KMS-11 (cell line): ENCODE results near the gene KRTAP10-9.

Experiments
- H2AFZ ChIP-seq: fragments of 200-600 bp; sonication (generic); 2 replicates; pipeline ENCODE4 v1.6.1; 2016; ENCODE audit warnings: antibody characterized with exemption, mixed run types, low read depth
- H3K27ac ChIP-seq: fragments of 200-600 bp; sonication (generic); 2 replicates; pipeline ENCODE4 v1.6.1; 2016; ENCODE audit warnings: mild to moderate bottlenecking, mixed run types
- H3K27me3 ChIP-seq: fragments of 200-600 bp; sonication (generic); 2 replicates; pipeline ENCODE4 v1.6.1; 2017; ENCODE audit warnings: mild to moderate bottlenecking, low read depth, mixed run types, moderate library complexity; ENCODE audit not compliant: insufficient read depth
- H3K36me3 ChIP-seq: fragments of 200-600 bp; sonication (generic); 2 replicates; pipeline ENCODE4 v1.6.1; 2017; ENCODE audit warnings: mild to moderate bottlenecking, mixed run types; ENCODE audit not compliant: insufficient read depth
- H3K4me1 ChIP-seq: fragments of 200-600 bp; sonication (generic); 2 replicates; pipeline ENCODE4 v1.6.1; 2016; ENCODE audit warnings: mild to moderate bottlenecking, low read depth, mixed run types; ENCODE audit not compliant: poor library complexity, severe bottlenecking
- H3K4me2 ChIP-seq: fragments of 200-600 bp; sonication (generic); 2 replicates; pipeline ENCODE4 v1.7.0; 2016; ENCODE audit warnings: mild to moderate bottlenecking, mixed run types
- H3K4me3 ChIP-seq: fragments of 200-600 bp; sonication (generic); IDR thresholded peaks from 2 replicates; pipeline ENCODE4 v1.6.1; 2017; ENCODE audit warnings: low read depth, low read length, mixed read lengths; ENCODE audit not compliant: insufficient read depth
- H3K79me2 ChIP-seq: fragments of 200-600 bp; sonication (generic); 2 replicates; pipeline ENCODE4 v1.6.1; 2016; ENCODE audit warnings: low read depth, mixed run types; ENCODE audit not compliant: insufficient read depth
- H3K9ac ChIP-seq: fragments of 200-600 bp; sonication (generic); 2 replicates; pipeline ENCODE4 v1.6.1; 2016; ENCODE audit warnings: mild to moderate bottlenecking, mixed run types
- H4K20me1 ChIP-seq: fragments of 200-600 bp; sonication (generic); 2 replicates; pipeline ENCODE4 v1.6.1; 2016; ENCODE audit warnings: mild to moderate bottlenecking, mixed run types; ENCODE audit not compliant: insufficient read depth
- TF ChIP-seq, protein P1 (sequence below): fragments of 200-600 bp; sonication (generic); conservative IDR thresholded peaks from 2 replicates; pipeline ENCODE4 v1.6.1; 2017; ENCODE audit warnings: low read depth, mild to moderate bottlenecking, antibody characterized with exemption, low read length, moderate library complexity, mixed read lengths

The KRTAP10-9 gene

DNA sequence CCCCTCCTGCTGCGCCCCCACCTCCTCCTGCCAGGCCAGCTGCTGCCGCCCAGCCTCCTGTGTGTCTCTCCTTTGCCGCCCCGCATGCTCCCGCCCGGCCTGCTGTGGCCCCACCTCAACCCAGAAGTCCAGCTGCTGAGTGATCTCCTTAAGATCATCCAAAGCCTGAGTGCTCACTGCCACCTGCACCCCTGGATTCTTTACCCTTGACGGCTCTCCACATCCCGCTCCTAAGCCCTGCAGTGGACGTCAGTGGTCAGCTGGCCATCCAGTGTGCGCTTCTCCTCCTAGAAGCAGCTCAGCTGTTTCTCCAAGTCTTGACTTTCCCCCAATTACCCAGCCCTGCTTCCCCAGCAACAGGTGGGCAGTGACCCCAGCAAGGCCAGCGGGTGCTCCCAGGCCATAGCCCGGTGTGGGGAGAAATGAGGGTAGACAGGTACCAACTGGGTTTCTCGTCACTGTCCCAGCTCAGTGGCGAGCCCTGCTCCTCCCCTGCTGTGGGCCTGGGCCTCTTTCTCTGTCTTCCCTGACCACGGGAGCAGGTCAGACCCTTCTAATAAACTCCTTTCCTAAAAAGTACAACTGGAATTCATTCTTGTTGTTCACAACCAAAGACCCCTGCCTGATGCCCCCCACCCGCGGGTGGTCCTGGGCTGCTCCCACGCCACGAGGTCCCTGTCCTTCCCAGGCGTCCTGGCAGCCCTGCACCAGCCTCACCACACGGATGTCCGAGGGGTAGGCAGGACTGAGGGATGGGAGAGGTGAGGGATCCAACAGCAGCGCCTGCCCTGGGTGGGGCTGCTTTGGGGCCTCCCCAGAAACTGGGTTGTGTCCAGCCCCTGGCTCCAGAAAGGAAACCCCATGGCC, 25.1 kb upstream of the KRTAP10-9 start:
- no peaks in the 10 kb centered on the region for H3K36me3 ChIP-seq
- no peaks in the 10 kb centered on the region for H4K20me1 ChIP-seq
- no peak overlapping the region for H3K4me2 ChIP-seq
- H3K4me3 ChIP-seq: no peak overlapping the region
- no peaks in the 10 kb centered on the region for H3K4me1 ChIP-seq
- H3K27me3 ChIP-seq: peaks cover 51% of the 10 kb centered on the region; the same call in 1 of the 2 replicates
- H3K9ac ChIP-seq: no peak overlapping the region
- no peak overlapping the region for H3K27ac ChIP-seq
- TF ChIP-seq, protein P1, sequence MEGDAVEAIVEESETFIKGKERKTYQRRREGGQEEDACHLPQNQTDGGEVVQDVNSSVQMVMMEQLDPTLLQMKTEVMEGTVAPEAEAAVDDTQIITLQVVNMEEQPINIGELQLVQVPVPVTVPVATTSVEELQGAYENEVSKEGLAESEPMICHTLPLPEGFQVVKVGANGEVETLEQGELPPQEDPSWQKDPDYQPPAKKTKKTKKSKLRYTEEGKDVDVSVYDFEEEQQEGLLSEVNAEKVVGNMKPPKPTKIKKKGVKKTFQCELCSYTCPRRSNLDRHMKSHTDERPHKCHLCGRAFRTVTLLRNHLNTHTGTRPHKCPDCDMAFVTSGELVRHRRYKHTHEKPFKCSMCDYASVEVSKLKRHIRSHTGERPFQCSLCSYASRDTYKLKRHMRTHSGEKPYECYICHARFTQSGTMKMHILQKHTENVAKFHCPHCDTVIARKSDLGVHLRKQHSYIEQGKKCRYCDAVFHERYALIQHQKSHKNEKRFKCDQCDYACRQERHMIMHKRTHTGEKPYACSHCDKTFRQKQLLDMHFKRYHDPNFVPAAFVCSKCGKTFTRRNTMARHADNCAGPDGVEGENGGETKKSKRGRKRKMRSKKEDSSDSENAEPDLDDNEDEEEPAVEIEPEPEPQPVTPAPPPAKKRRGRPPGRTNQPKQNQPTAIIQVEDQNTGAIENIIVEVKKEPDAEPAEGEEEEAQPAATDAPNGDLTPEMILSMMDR: no peak
- H3K79me2 ChIP-seq: no peaks in the 10 kb centered on the region
- no peak overlapping the region for H2AFZ ChIP-seq

DNA sequence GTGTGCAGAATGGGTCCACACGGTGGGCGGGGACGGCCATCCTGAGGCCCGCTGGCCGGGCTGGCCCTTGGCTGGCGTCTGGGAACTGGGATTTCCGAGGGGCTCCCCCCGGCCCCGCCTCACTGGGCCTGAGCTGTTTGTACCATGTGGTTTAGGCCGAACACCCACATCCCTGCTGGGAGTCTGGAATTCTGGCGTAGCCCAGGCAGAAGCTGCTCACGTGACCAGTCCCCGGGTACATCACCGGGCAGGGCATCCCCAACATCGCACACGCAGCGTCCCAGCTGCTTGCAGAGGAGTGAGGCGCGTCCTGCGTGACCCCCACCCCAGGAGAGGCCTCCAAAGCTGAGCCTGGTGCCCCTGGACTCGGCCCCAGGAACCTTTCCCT, 24.4 kb upstream of the KRTAP10-9 start:
- Histone ChIP-seq H2AFZ (no peak overlapping the region), H4K20me1 (no peaks in the 10 kb centered on the region), H3K36me3 (no peaks in the 10 kb centered on the region), H3K4me2 (no peak overlapping the region), H3K4me3 (no peak overlapping the region), H3K27me3 (peaks cover 45% of the 10 kb centered on the region; the same call in 1 of the 2 replicates), H3K79me2 (no peaks in the 10 kb centered on the region), H3K4me1 (no peaks in the 10 kb centered on the region), H3K9ac (no peak overlapping the region), H3K27ac (no peak overlapping the region)
- TF ChIP-seq, protein P1: no peak

DNA sequence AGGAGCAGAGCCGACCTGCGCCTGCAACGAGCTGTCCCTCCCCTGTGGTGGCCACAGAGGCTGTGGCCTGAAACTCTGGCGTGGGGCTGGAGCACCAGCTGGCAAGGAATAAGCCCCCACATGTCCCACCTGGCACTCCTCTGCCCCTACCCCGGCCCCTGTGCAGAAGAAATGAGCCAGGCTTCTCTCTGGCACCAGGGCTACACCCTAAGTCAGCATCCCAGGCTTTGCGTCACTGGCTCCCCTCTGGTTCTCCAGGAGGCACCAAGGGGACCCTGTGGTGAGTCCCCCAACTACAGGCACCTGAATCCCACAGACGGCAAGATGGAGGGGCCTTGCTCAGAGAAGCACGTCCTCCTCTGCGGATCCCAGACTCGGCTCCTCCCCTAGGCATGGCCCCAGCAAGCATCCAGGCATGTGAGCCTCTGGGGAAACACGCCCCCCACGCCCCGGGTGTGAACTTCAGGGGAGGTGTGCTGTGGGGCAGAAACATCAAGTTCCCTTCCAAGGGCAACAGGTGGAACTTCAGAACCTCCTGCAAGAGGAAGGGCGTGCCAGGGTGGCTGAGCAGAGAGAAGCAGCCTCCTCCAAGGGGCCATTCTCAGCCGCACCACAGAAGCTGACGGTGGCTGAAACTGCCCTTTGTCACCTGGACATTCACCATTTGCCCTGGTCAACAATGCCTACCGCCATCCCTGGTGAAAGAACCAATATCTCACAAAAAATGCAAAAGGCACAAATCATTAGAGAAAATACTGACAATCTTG, 23.6 kb upstream of the KRTAP10-9 start:
- Histone ChIP-seq H3K79me2 (no peaks in the 10 kb centered on the region), H3K4me1 (no peaks in the 10 kb centered on the region), H3K27me3 (peaks cover 38% of the 10 kb centered on the region; the same call in 1 of the 2 replicates), H3K36me3 (no peaks in the 10 kb centered on the region), H3K9ac (no peak overlapping the region), H3K27ac (no peak overlapping the region), H3K4me2 (no peak overlapping the region), H3K4me3 (no peak overlapping the region), H4K20me1 (no peaks in the 10 kb centered on the region), H2AFZ (no peak overlapping the region)
- TF ChIP-seq, protein P1: no peak

DNA sequence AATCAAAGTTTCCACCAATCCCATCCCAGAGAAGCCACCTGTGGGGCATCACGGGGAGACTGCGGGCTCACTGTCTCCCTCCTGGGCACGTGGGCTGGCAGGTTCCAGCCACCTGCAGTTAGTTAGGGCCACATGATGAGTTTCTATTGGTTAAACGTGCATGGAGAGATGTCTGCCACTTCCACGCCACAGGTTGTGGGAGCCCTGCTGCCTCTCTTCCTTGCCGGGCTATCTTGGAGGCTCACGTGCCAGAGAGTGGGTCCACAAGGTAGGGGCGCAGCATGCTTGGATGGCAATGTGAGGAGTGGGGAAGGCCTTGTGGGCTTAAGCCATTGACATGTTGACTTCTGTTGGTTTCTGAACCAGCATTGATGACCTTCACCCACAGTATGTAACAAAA, 23.0 kb upstream of the KRTAP10-9 start:
- no peaks in the 10 kb centered on the region for H3K36me3 ChIP-seq
- no peak overlapping the region for H2AFZ ChIP-seq
- H3K79me2 ChIP-seq: no peaks in the 10 kb centered on the region
- H3K27me3 ChIP-seq: peaks cover 31% of the 10 kb centered on the region; the same call in 1 of the 2 replicates
- no peak overlapping the region for H3K4me3 ChIP-seq
- H4K20me1 ChIP-seq: no peaks in the 10 kb centered on the region
- TF ChIP-seq, protein P1: no peak
- no peak overlapping the region for H3K9ac ChIP-seq
- no peak overlapping the region for H3K27ac ChIP-seq
- no peaks in the 10 kb centered on the region for H3K4me1 ChIP-seq
- H3K4me2 ChIP-seq: no peak overlapping the region
